Fibroblast of lung (primary cell): Measurements from ENCODE around the gene GPC6. TPM values are rescaled to one million over a fixed set of nuclear protein-coding genes. Genes with fewer than 3 reads are reported as not detected.
A peak's percentile ranks its signal among the peaks of the same experiment; 100 is the strongest.

ENCODE experiments used
- DNase-seq, 2 donors: peaks; one replicate each; pipeline versions ENCODE4 v3.0.0 to v3.0.0-alpha.2; 2010; ENCODE audit warnings: low read depth in 2 of 2
- H2AFZ ChIP-seq: 2 replicates; pipeline ENCODE4 v1.5.1; 2012; ENCODE audit warnings: low read length, control low read depth, inconsistent platforms
- H3K27ac ChIP-seq: 2 replicates; pipeline ENCODE4 v1.5.1; 2011; ENCODE audit warnings: low read length, control low read depth; ENCODE audit not compliant: insufficient read depth
- H3K27me3 ChIP-seq: 2 replicates; pipeline ENCODE4 v1.5.1; 2011; ENCODE audit warnings: mild to moderate bottlenecking, low read length; ENCODE audit not compliant: control insufficient read depth, insufficient read depth
- H3K36me3 ChIP-seq: 2 replicates; pipeline ENCODE4 v1.5.1; 2011; ENCODE audit warnings: low read length; ENCODE audit not compliant: control insufficient read depth, insufficient read depth
- H3K4me1 ChIP-seq: 2 replicates; pipeline ENCODE4 v1.5.1; 2011; ENCODE audit warnings: low read length; ENCODE audit not compliant: control insufficient read depth, insufficient read depth; ENCODE audit errors: extremely low read depth
- H3K4me2 ChIP-seq: 2 replicates; pipeline ENCODE4 v1.5.1; 2011; ENCODE audit warnings: low read length, control low read depth; ENCODE audit not compliant: insufficient read depth; ENCODE audit errors: extremely low read depth
- H3K4me3 ChIP-seq, 4 experiments: fragments of 200-600 bp in 1 of 4; sonication (generic) in 1 of 4; replicated peaks in 1 of 4; 2 replicates each; pipeline ENCODE4 v1.5.1; 2011 to 2016; ENCODE audit warnings: low read length in 4 of 4, low read depth in 3 of 4, mild to moderate bottlenecking in 3 of 4, control low read depth in 2 of 4, inconsistent platforms in 1 of 4, mixed read lengths in 1 of 4; ENCODE audit not compliant: insufficient read depth in 1 of 4; ENCODE audit errors: control extremely low read depth in 1 of 4
- H3K79me2 ChIP-seq: 2 replicates; pipeline ENCODE4 v1.5.1; 2012; ENCODE audit warnings: mild to moderate bottlenecking, low read length, inconsistent platforms; ENCODE audit not compliant: control insufficient read depth, insufficient read depth
- H3K9ac ChIP-seq: 2 replicates; pipeline ENCODE4 v1.5.1; 2011; ENCODE audit warnings: mild to moderate bottlenecking, low read length, control low read depth; ENCODE audit not compliant: insufficient read depth
- H3K9me3 ChIP-seq: 2 replicates; pipeline ENCODE4 v1.5.1; 2012; ENCODE audit warnings: low read depth, low read length; ENCODE audit not compliant: control insufficient read depth, insufficient read depth
- H4K20me1 ChIP-seq: 2 replicates; pipeline ENCODE4 v1.5.1; 2011; ENCODE audit warnings: low read length; ENCODE audit not compliant: control insufficient read depth, insufficient read depth; ENCODE audit errors: extremely low read depth
- EZH2 ChIP-seq: IDR thresholded peaks from 2 replicates; pipeline ENCODE4 v1.5.1; 2012; ENCODE audit warnings: low read length, control low read depth, mild to moderate bottlenecking; ENCODE audit errors: missing control alignments
- polyA plus RNA-seq, 2 donors: library from polyadenylated mRNA; depleted of rRNA in 1 of 2; stranded (reverse) in 1 of 2; unstranded in 1 of 2; fragments of >200 nt; gene quantifications; 2 replicates each; pipeline ENCODE4 v1.2.1, GENCODE V29; 2011 to 2012; ENCODE audit warnings: missing spikeins in 1 of 2
- total RNA-seq: library from RNA; depleted of rRNA; stranded (reverse); fragments of >200 nt; gene quantifications from 2 replicates; pipeline ENCODE4 v1.2.1, GENCODE V29; 2014
- TF ChIP-seq, protein P1 (sequence below), 2 donors: IDR thresholded peaks in 1 of 2; conservative IDR thresholded peaks in 1 of 2; 1 replicate in 1 of 2; 2 replicates in 1 of 2; pipeline ENCODE4 v1.5.1; 2011 to 2012; ENCODE audit warnings: low read length in 2 of 2, control low read depth in 1 of 2, inconsistent platforms in 1 of 2, low read depth in 1 of 2, mild to moderate bottlenecking in 1 of 2

Gene GPC6
- total and polyA plus RNA-seq, 2 donors (not counting 1 experiment from before 2014, with no cell fraction given) = 11.2 to 33.7 TPM

GRCh38 chr13:94351292-94351990 is 1124.8 kb downstream of the GPC6 start:
- Histone ChIP-seq H3K4me3 (no peak overlapping the region), H3K27ac (peak overlapping the region; percentile 28), H3K27me3 (no peaks in the 10 kb centered on the region), H3K9ac (no peak overlapping the region), H2AFZ (no peak overlapping the region), H3K9me3 (no peaks in the 10 kb centered on the region), H3K4me1 (no peaks in the 10 kb centered on the region), H3K36me3 (no peaks in the 10 kb centered on the region), H3K79me2 (no peaks in the 10 kb centered on the region), H3K4me2 (peak overlapping the region; percentile 54), H4K20me1 (no peaks in the 10 kb centered on the region)
- peak; percentile 54 to 89 for DNase-seq
- TF ChIP-seq, protein P1, sequence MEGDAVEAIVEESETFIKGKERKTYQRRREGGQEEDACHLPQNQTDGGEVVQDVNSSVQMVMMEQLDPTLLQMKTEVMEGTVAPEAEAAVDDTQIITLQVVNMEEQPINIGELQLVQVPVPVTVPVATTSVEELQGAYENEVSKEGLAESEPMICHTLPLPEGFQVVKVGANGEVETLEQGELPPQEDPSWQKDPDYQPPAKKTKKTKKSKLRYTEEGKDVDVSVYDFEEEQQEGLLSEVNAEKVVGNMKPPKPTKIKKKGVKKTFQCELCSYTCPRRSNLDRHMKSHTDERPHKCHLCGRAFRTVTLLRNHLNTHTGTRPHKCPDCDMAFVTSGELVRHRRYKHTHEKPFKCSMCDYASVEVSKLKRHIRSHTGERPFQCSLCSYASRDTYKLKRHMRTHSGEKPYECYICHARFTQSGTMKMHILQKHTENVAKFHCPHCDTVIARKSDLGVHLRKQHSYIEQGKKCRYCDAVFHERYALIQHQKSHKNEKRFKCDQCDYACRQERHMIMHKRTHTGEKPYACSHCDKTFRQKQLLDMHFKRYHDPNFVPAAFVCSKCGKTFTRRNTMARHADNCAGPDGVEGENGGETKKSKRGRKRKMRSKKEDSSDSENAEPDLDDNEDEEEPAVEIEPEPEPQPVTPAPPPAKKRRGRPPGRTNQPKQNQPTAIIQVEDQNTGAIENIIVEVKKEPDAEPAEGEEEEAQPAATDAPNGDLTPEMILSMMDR (conservative IDR thresholded peaks at IDR 0.05 in 1 of 2, IDR thresholded peaks at IDR 0.05 in 1 of 2; ENCODE audit: low read depth in 1 of 2, low read length in 2 of 2) = no peak
- TF ChIP-seq EZH2 = no peak

GRCh38 chr13:94352057-94352456 is 1125.5 kb downstream of the GPC6 start:
- H3K27ac ChIP-seq = no peak overlapping the region
- H3K36me3 ChIP-seq = no peaks in the 10 kb centered on the region
- no peak overlapping the region for H2AFZ ChIP-seq
- no peaks in the 10 kb centered on the region for H4K20me1 ChIP-seq
- H3K4me2 ChIP-seq = no peak overlapping the region
- H3K27me3 ChIP-seq = no peaks in the 10 kb centered on the region
- no peak overlapping the region for H3K9ac ChIP-seq
- H3K4me1 ChIP-seq = no peaks in the 10 kb centered on the region
- no peak for TF ChIP-seq EZH2
- TF ChIP-seq, protein P1 (conservative IDR thresholded peaks at IDR 0.05 in 1 of 2, IDR thresholded peaks at IDR 0.05 in 1 of 2; ENCODE audit: low read depth in 1 of 2, low read length in 2 of 2) = no peak
- DNase-seq = peak in 1 of 2 donors; percentile 53
- H3K79me2 ChIP-seq = no peaks in the 10 kb centered on the region
- no peaks in the 10 kb centered on the region for H3K9me3 ChIP-seq
- H3K4me3 ChIP-seq = no peak overlapping the region

- no peaks in the 10 kb centered on the region for H3K9me3 ChIP-seq
- no peak for DNase-seq
- H3K27ac ChIP-seq = no peak overlapping the region
- no peak overlapping the region for H3K4me3 ChIP-seq
- H3K9ac ChIP-seq = no peak overlapping the region
- H3K4me1 ChIP-seq = no peaks in the 10 kb centered on the region
- TF ChIP-seq EZH2 = no peak
- H2AFZ ChIP-seq = no peak overlapping the region
- H3K27me3 ChIP-seq = no peaks in the 10 kb centered on the region
- no peaks in the 10 kb centered on the region for H3K79me2 ChIP-seq
- H4K20me1 ChIP-seq = no peaks in the 10 kb centered on the region
- H3K36me3 ChIP-seq = no peaks in the 10 kb centered on the region
- no peak overlapping the region for H3K4me2 ChIP-seq
Observed at GRCh38 chr13:94353167-94353710, 1126.6 kb downstream of the GPC6 start.
